Vagina (tissue), 2 donors: Measurements from ENCODE around the gene GNG13.

ENCODE experiments used
- POLR2A ChIP-seq, 2 donors: fragments of 450-650 bp; IDR thresholded peaks; one replicate each; pipeline ENCODE4 v1.6.1; 2017; ENCODE audit warnings: antibody characterized with exemption in 2 of 2, mild to moderate bottlenecking in 2 of 2, moderate library complexity in 2 of 2
- POLR2AphosphoS5 ChIP-seq, 2 donors: sonication (generic); formaldehyde crosslinking; IDR thresholded peaks; one replicate each; pipeline ENCODE4 v1.9.0; 2017; ENCODE audit warnings: antibody characterized with exemption in 2 of 2, mild to moderate bottlenecking in 2 of 2, low read depth in 1 of 2; ENCODE audit not compliant: insufficient read depth in 1 of 2
- TF ChIP-seq, protein P1 (sequence below), 3 experiments: fragments of 450-650 bp in 2 of 3; fragments of 200-600 bp in 1 of 3; sonication (generic) in 1 of 3; IDR thresholded peaks; one replicate each; pipeline ENCODE4 v1.5.1; 2017 to 2019; ENCODE audit warnings: antibody characterized with exemption in 3 of 3, mild to moderate bottlenecking in 2 of 3, moderate library complexity in 2 of 3

DNA sequence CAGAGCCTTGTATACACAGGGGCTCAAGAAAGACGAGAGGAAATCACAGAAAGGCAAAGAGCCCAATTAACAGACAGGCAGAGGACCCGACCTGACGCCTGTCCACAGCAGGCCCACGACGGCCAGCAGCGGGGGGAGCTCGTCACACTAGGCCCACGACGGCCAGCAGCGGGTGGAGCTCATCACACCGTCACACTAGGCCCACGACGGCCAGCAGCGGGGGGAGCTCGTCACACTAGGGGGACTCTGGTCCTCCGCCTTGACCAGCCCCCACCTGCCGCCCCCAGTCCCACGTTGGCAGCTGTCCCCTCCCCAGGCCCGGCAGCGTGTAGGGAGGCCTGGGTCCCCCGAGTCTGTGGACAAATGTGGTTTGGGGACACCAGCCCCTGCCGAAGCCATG lies 23.7 kb upstream of the GNG13 start:
- TF ChIP-seq, protein P1, sequence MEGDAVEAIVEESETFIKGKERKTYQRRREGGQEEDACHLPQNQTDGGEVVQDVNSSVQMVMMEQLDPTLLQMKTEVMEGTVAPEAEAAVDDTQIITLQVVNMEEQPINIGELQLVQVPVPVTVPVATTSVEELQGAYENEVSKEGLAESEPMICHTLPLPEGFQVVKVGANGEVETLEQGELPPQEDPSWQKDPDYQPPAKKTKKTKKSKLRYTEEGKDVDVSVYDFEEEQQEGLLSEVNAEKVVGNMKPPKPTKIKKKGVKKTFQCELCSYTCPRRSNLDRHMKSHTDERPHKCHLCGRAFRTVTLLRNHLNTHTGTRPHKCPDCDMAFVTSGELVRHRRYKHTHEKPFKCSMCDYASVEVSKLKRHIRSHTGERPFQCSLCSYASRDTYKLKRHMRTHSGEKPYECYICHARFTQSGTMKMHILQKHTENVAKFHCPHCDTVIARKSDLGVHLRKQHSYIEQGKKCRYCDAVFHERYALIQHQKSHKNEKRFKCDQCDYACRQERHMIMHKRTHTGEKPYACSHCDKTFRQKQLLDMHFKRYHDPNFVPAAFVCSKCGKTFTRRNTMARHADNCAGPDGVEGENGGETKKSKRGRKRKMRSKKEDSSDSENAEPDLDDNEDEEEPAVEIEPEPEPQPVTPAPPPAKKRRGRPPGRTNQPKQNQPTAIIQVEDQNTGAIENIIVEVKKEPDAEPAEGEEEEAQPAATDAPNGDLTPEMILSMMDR (IDR thresholded peaks at IDR 0.05) = no peak
- TF ChIP-seq POLR2A (IDR thresholded peaks at IDR 0.05) (no peak), POLR2AphosphoS5 (IDR thresholded peaks at IDR 0.05; ENCODE audit: insufficient read depth in 1 of 2, low read depth in 1 of 2) (no peak)
